HG02571 (cell line): Measurements from ENCODE around the gene IFFO2.
"Not testable (repeated sequence)": the region's sequence is repeated elsewhere in the genome, so short reads cannot be mapped to it uniquely, and the experiment has no call there.

Source experiments
- ATAC-seq: cut with Tn5 transposase; IDR thresholded peaks from one replicate; pipeline ENCODE4 v1.9.1; 2021; ENCODE audit warnings: mild to moderate bottlenecking, moderate library complexity; ENCODE audit not compliant: unreplicated experiment

The IFFO2 gene

DNA sequence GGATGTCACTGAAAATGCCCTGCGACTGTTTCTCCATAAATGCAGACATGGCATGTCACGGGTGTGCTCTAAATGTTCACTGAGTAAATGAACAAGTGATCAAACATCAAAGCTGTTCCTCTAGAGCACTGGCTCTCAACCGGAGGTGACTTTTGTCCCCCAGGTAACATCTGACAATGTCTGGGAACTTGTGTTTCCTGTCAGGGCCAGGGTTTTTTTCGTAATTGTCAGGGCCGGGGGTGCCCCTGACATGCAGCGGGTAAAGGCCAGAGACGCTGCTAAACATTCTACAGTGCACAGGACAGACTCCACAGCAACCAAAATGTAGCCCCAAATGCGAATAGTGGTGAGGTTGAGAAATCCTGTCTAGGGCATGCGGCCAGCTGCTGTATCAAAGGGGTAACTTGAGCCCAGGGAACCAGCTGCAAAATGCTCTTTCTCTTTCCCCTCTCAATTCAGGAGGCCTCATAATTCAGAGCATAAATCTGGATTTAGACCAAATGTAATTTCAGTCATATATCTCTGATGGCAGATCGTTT lies 56.1 kb downstream of the IFFO2 start:
- no peak for ATAC-seq

DNA sequence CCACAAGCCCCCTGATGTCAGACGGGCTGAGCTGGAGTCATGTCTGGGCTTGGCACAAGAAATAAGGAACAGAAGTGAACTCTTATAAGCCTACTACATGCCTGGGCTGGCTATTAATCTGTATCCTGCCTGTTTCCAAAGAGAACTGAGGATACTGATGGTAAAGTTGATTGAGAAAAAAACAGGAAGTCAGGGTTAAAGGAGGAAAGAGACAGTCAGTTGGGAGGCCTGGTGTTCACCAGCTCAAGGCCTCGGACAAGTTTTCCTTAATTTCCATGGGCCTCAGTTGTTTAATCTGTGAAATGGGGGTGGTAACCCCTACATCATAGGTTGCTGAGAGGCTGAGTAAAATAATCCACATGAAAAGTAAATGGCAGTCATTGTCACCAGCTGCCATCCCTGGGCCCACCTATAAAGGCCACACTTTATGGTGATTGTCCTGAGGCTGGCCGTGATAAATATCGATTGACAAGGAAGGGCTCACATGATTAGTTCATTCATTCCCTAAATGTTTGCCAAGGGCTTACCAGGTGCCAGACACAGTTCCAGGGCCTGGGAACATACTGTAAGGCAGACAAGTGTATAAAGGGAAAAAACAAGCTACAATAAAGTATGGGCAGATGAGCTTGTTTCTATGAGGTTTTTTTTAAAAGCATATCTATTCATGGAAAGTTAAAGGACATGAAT lies 57.0 kb downstream of the IFFO2 start:
- no peak for ATAC-seq

DNA sequence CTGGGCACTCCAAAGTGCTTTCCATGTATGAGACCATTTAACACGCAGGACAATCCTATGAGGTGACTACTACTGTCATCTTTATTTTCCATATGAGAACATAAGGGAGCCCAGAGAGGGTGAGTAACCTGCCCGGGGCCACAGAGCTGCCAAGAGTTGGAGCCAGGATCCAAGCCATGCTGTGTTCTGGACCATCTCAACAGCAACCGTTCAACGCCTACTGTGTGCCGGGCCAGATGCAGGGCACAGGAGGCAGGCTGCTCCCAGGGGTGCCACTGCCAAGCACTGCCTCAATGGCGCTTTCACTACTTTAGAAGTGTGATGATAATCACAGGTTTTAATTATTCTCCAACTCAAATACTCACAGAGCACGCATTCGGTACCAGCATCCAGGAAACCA lies 57.9 kb downstream of the IFFO2 start:
- no peak for ATAC-seq

DNA sequence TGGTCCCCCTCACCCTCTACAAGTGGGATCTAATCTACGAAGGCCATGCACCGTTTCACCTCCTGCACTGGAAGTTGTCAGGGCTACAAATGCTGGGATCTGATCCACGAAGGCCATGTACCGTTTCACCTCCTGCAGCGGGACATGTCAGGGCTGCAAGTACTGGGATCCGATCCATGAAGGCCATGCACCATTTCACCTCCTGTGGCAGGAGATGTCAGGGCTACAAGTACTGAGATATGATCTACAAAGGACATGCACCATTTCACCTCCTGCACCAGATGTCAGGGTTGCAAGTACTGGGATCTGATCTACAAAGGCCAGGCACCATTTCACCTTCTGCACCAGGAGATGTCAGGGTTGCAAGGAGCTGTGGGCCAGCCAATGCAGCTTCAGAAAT lies 61.2 kb downstream of the IFFO2 start:
- no peak for ATAC-seq

DNA sequence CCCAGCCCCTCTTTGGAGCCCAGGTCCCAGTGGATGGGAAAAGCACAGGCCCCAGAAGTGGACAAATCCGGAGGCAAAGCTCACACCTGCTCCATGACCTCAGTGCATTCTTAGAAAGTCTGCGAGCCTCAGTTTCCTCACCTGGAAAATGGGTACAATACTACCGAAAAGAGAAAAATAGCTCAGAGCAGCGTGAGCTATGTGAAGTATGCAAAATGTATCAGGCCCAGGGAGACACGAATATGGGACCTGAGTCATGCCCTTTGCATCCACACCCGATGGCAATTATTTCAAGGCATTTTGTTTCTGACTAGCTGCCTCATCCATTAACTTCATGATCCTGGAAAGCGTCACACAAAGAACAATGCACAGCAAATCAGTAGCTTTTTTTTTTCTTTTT lies 63.4 kb downstream of the IFFO2 start:
- ATAC-seq, result no peak

DNA sequence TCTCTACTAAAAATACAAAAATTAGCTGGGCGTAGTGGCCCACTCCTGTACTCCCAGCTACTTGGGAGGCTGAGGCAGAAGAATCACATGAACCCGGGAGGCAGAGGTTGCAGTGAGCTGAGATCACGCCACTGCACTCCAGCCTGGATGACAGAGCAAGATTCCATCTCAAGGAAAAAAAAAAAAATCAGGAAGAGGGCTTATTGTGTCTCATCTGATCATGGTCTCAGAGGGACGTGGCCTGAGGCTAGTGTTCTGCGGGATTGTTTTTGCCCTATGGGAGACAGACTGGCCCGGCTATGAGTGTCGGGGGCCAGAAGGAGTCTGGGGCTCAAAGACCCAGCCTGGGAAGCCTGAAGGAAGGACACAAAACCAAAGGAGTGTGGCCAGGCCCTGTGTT lies 64.6 kb downstream of the IFFO2 start:
- ATAC-seq, result not testable (repeated sequence)

DNA sequence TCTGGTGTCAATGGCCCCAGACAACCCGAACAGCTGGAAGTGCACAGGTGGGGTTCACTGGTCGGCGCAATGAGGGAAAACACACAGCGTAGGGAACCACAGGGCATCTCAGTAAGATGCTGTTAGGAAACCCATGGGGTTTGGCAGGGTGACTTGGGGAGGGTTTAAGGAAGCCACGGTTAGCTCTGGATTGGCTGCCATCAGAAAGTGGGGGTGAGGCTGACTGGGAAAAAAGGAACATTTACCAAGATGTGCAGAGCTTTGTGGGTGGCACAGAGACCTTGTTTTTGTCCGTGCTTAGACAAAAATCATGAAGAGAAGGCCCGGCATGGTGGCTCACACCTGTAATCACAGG lies 65.1 kb downstream of the IFFO2 start:
- no peak for ATAC-seq

DNA sequence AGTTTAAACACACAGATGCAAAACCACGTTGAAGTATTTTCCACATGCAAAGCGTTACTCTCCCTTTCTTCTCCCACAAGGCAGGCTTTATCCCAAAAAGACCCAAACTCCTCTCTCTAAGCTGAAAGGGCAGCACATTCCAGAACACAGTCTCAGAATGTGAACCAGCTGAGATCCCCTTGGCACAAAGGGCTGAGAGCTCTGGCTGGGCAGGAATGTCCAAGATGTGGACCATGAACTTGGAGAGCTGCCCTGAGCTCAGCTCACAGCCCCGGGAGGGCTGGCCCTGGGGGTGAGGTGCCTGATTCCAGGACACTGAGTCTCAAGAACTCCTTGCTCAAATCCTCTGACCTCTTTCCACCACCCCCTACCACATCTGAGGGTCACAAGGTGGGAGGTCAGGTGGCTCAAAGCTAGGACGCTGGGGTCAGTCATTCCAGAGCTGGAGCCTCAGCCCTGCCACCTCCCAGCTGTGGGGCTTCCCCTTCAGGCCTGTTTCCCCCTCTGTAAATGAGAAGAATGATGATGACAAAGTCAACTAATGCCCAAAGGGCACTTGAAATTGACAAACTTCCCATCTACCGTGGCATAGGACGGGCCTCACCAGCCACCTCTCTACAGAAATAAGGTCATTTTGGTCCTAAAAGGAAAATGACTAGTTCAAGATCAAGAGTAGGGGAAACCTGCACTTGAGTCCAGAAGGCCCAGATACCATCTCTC lies 65.6 kb downstream of the IFFO2 start:
- no peak for ATAC-seq

DNA sequence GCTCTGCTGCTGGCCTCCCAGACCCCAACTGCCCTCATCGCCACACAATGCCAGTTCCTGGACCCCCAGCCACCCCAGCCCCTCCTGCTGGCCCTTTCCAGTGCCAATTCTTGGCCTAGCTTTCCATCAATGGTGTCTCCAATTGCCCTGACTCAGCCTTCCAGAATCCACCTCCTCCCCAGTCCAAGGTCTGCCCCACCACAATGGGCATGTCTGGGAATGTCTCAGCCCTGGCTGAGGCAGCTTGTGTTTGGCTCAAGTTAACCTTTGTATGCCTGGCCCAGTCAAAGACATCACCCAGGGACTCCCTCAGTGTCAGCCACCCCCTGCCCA lies 70.5 kb downstream of the IFFO2 start:
- no peak for ATAC-seq

DNA sequence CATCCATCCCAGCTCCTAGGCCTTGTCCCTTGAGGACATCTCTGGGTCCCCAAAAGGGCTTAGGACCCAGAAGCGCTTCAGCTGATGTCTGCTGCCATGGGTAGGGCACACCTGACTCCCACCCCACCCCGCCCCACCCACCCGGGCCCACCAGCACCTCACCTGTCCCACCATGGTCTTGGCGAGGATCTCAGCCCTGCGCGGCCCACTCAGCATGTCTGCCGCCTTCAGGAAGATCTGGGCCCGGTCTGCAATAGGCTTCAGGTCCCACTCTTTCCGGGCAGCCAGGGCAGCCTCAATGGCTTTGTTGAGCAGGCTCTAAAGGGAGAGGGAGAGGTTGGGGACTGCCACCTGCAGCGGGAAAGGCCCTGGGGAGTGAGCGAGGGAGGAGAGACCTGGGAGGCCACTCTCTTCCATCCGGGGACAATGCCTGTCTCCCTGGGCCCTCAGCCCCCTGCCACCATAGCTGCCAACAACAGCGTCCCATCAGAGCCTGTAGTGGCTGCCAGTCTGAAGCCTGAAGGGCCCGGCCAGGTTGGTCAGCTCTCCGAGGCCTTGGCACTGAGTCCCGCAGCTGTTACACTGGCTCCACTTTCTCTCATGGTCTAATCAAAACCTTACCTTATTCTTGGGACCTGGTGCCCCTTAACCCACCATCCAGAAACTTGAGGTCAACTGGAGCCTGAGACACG lies 71.0 kb downstream of the IFFO2 start:
- no peak for ATAC-seq

DNA sequence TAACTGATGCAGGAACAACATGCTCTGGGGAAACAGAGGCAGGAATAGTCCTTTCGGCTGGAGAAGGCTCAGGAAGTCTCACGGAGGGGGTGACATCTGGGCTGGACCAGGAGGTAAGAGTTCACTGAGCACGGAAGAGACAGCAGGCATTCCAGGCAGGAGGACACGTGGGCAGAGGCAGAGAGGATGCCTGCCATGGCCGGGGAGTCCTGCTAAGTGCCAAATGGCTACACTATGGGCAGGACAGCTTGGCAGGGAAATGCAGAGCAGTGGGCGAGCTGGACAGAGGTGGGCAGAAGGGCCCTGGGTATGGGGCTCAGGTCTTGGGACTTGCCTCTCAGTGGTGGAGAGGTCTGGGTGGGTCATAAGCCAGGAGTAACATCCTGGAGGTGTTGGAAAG lies 71.7 kb downstream of the IFFO2 start:
- ATAC-seq, result no peak

DNA sequence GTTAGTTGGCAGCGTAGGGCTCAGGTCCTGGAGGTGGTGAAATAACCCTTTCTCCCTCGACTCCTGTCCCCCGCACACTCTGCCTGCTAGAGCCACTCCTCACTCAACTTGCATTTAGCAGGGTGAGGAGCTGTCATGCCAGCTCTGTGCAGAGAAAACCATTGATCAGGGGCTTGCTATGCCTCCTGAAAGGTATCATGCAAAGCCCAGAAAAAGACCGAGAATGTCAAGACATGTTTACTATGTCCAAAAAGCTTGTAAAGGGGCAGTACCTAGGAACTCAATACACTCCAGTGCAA lies 72.1 kb downstream of the IFFO2 start:
- ATAC-seq, result no peak

DNA sequence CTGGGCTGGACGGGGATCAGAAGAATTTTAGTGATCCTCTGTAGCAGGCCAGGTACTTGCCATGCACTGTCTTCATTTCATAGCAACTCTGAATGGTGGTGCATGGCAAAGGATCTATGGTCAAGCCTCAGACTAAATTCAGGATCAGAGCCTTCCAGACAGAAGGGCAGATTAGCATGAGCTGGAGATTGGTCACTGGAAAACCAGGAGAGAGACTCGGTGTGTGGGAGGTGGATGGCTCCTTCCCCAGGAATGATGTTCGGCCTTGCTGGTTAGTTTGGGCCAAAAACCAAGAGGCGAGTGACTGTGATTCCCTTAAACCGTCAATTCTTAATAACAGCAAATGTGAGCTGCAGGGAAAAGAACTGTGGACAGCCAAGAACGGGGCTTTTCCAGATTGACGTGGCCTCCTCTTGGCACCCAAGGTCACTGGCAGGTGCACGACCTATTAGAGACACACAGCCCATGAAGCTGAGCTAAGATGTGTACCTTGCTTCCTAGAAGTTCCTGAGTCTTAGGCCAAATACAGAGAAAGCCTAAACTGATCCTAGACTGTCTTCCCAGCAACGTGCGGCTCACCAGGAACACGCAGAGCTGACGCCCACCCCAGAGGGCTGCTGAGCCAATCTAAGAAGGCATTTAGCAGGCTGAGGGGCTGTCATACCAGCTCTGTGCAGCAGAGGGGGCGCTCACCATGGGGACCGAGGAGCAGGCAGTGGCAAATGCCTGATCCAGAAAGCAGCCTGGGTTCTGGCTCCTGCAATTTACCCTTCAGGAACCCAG lies 72.6 kb downstream of the IFFO2 start:
- no peak for ATAC-seq

DNA sequence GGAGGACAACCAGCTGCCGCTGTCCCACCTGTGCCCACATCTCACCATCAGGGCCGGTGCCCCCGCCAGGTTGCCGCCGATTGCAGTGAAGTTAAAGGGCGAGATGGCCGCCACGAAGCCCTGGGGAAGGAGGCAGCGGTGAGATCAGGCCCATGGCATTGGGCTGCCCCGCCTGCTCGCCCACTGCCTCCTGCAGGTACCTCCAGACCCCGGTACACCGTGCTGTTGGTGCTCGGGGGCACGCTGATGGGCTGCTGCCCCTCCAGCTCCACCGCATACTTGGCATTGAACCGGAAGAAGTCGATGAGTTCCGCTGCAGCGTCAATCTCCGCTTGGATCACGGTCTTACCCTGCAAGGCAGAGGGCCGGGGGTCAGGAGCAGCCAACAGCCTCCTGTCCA lies 73.4 kb downstream of the IFFO2 start:
- ATAC-seq, result no peak

DNA sequence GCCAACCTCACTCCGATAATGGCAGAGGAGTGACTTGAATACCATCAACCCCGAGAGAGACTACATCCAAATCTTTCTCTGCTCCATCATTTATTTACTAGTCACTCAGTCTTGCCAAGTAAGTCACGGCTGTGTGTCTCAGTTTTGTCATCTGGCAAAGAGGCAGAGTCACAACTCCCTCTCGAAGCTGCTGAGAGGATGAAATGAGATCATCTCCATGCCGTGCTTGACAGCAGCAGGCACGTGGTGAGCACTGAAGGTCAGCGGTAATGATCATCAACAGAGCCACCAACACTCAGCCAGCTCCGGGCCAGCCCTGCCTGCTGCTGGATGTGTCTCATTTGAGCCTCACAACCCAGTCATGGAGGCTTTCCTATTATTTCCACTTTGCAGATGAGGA lies 74.0 kb downstream of the IFFO2 start:
- no peak for ATAC-seq

DNA sequence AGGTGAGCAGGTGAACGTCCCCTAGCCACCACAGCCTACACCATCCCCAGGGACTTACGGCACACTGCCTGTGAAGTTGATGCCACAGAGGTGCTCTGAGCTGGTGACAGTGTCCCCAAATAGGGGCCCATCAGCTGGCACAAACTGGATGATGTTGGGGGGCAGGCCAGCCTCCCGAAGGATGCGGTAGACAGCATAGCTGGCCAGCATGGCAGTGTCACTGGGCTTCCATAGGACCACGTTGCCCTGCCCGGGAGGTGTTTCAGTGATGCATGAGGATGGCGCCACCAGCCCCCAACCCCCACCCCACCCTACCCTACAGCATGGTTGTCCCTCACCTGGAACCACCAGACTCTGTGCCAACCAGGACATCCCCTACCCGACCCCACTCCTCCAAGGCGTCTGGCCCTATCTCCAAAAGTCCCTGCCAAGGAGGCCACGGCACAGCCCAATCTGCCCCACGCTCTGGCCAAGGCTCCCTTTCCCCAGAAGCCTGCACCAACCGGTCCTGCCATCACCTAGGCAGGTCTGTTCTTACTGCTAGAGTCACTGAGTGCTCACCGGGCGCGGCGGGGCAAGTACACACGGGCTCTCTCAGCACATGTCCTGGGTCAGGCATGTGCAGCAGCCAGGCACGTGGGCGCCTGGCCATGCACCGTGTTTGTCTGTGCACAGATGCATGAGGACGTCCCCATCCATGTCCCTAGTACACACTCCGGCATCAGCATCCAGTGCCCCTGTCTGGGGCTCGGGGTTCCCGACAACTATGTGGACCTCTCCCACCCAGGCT lies 74.6 kb downstream of the IFFO2 start:
- no peak for ATAC-seq

DNA sequence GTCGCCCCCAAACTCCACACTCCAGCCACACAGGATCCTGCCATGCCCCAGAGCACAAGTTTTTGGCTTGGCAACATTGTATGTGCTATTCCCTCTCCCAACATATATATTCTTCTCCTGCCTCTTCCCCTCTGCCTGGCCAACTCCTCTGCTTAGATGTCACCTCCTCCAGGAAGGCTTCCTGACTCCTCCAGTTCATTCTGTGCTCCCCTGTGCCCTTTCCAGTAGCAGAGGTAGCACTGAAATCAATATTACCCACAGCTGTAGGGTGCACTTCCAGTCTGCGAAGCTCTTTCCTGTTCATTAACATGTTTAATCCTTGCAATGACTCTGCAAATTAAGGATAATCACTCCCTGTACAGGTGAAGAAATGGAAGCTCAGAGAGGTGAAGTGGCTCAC lies 75.3 kb downstream of the IFFO2 start:
- no peak for ATAC-seq

DNA sequence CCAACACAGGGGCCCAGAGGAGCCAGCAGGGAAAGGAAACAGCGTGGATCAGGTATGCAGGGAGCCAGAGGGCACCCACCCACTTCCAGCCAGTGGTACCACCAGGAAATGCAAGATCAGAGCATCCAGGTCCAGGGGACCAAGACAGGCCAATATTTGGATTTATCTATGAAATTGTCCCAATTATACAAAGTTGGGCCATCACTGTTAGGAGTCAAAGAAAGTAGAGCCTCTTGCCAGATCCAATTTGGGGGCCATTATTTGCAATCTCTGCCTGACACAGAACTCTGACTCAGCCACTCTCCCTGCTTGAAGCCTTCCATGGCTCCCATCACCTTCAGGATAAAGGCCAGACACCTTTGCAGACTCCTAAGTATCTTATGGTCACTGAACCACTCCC lies 75.9 kb downstream of the IFFO2 start:
- no peak for ATAC-seq

DNA sequence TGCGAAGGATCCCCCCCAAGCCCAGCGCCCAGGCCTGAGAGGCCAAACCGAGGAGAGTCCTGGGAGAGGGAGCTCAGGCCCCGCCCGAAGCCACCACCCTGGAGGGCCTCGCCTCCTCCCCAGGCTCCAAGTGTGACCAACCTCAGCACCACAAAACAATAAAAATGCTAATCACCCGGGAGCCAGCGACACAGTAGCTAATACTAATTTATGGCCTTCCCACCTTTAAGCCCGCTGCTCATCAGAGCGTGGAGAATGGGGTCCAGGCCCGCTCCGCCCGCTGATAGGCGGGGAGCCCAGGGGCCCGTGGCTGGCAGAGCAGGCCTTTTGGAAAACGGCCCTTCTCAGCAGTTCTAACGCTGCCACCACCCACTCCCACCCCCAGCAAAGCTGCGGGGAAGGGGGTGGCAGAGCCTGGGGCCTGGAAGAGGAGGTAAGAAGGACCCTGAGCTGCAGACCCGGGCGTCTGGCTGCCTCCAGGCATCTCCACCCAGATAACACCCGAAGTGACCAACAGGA lies 76.6 kb downstream of the IFFO2 start:
- ATAC-seq, result no peak

DNA sequence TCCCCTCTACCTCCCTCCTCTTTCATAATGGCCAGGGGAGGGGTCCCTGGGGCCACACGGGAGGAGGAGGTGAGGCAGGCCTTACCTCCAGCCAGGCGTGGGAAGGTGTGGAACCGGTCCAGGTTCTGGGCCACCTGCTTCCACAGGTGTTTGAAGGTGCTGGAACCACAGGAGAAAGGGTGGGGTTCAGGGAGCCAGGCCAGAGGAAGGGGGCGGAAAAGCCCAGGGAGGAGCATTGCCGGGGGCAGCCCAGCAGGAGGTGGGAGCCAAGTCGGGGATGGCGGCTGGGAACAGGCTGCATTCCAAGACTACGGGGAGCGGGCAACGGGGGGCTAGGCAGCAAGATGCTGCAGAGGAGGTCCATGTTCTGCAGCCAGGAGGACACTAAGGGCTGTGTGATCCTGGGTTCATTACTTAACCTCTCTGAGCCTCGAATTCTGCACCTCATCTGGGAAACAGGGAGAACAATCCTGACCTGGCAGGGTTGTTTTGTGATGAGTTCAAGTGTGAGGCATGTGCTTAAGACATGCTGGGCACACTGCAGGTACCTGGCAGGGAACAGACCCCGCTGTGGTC lies 77.2 kb downstream of the IFFO2 start:
- ATAC-seq, result no peak
